ENCODE results near the gene NOL3.

NOL3 gene

DNA sequence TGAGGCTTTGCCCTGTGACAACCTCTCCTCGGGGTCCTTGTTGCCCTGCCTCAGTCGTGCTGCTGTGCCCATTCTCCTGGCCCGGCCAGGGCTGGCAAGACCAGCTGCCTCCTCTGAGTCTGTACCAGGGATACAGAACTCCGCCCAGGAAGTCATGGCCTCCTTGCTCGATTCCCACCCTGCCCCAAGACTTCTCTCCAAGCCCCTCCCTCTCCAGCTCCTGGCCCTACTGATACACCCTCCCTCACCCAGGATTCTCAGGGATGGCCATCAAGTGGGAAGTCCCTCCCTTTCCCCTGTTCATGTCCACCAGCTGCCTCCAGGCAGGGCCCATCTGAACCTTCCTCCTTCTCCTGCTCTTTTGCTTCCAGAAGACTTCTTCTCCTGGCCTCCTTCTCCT lies 45.4 kb downstream of the NOL3 start:
- H3K4me3 ChIP-seq (IDR thresholded peaks at IDR 0.05; ENCODE audit: insufficient read depth, low read depth, low read length), result no peak overlapping the region
- H3K4me2 ChIP-seq, result no peak overlapping the region
- H3K36me3 ChIP-seq (ENCODE audit: insufficient read depth), result no peaks in the 10 kb centered on the region
- TF ChIP-seq, protein P1, sequence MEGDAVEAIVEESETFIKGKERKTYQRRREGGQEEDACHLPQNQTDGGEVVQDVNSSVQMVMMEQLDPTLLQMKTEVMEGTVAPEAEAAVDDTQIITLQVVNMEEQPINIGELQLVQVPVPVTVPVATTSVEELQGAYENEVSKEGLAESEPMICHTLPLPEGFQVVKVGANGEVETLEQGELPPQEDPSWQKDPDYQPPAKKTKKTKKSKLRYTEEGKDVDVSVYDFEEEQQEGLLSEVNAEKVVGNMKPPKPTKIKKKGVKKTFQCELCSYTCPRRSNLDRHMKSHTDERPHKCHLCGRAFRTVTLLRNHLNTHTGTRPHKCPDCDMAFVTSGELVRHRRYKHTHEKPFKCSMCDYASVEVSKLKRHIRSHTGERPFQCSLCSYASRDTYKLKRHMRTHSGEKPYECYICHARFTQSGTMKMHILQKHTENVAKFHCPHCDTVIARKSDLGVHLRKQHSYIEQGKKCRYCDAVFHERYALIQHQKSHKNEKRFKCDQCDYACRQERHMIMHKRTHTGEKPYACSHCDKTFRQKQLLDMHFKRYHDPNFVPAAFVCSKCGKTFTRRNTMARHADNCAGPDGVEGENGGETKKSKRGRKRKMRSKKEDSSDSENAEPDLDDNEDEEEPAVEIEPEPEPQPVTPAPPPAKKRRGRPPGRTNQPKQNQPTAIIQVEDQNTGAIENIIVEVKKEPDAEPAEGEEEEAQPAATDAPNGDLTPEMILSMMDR (conservative IDR thresholded peaks at IDR 0.05; ENCODE audit: low read depth, low read length), result no peak
- H3K4me1 ChIP-seq (ENCODE audit: low read depth, poor library complexity, severe bottlenecking), result no peaks in the 10 kb centered on the region
- H2AFZ ChIP-seq (ENCODE audit: low read depth), result no peak overlapping the region
- no peaks in the 10 kb centered on the region for H4K20me1 ChIP-seq (ENCODE audit: insufficient read depth)
- no peak overlapping the region for H3K27ac ChIP-seq
- H3K27me3 ChIP-seq (ENCODE audit: insufficient read depth, low read depth), result no peaks in the 10 kb centered on the region
- no peaks in the 10 kb centered on the region for H3K79me2 ChIP-seq (ENCODE audit: insufficient read depth, low read depth)
- no peak overlapping the region for H3K9ac ChIP-seq

DNA sequence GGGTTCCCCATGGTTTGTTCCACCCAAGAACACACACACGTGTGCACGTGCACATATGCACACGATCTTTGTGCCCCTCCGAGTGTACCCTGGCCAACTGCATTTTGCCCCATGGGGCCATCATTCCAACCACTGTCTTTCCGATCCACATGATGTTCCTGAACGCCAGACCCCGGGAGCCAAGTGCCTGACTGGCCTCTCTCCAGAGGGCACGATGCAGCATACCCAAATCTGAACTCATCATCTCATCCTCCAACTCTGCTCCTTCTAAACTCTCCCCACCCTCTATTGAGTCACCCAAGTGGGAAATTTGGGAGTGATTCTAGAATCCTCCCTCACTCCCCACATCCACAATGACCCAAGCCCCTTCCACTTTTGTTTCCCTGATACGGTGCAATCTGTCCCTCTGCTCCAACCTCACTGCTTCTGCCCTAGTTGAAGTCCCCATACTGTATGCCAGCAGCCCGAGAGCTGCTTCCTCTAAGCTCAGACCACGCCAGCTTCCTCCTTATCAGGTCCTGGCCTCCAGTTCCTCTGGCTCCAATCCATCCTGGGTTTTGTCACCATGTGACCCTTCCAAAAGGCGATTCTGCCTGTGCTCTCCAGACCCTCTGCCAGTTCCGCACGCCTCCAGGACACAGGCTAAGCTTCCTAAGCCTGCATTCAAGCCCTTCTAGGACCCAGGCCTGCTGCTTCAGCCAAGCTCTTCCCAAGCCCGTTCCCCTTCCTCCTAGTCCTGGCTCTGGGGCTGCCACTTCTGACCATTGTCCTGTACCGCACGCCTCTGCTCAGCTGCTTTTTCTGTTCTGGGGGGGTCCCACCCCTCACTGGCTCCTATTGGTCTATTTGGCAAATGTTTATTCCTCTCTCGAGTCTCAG lies 46.5 kb downstream of the NOL3 start:
- no peaks in the 10 kb centered on the region for H4K20me1 ChIP-seq (ENCODE audit: insufficient read depth)
- H3K4me1 ChIP-seq (ENCODE audit: low read depth, poor library complexity, severe bottlenecking), result no peaks in the 10 kb centered on the region
- no peak overlapping the region for H3K4me2 ChIP-seq
- H3K27ac ChIP-seq, result no peak overlapping the region
- H3K4me3 ChIP-seq (IDR thresholded peaks at IDR 0.05; ENCODE audit: insufficient read depth, low read depth, low read length), result no peak overlapping the region
- H3K79me2 ChIP-seq (ENCODE audit: insufficient read depth, low read depth), result no peaks in the 10 kb centered on the region
- no peaks in the 10 kb centered on the region for H3K36me3 ChIP-seq (ENCODE audit: insufficient read depth)
- H3K9ac ChIP-seq, result no peak overlapping the region
- no peak overlapping the region for H2AFZ ChIP-seq (ENCODE audit: low read depth)
- H3K27me3 ChIP-seq (ENCODE audit: insufficient read depth, low read depth), result no peaks in the 10 kb centered on the region
- TF ChIP-seq, protein P1 (conservative IDR thresholded peaks at IDR 0.05; ENCODE audit: low read depth, low read length), result no peak

DNA sequence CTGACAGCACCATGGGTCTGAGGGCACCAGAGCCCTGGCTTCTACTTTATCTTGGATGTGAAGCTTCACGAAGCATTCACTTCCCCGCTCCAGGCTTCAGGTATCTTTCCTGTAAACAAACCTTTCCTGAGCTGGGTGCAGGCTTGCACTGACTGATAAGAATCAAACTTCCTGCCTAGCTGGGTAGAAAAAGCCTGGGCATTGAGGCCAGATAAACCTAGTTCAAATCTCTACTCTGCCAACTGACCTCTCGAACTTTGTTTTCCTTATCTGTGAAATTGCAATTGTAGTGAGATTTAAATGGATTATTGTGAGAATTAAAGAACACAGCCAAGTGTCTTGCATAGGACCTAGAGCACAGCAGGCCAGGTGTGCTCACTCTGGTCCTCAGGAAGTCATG lies 53.7 kb downstream of the NOL3 start:
- Histone ChIP-seq H3K27ac (no peak overlapping the region), H3K79me2 (ENCODE audit: insufficient read depth, low read depth) (peaks cover 16% of the 10 kb centered on the region), H3K36me3 (ENCODE audit: insufficient read depth) (no peaks in the 10 kb centered on the region), H2AFZ (ENCODE audit: low read depth) (no peak overlapping the region), H3K4me2 (no peak overlapping the region), H4K20me1 (ENCODE audit: insufficient read depth) (no peaks in the 10 kb centered on the region), H3K9ac (no peak overlapping the region), H3K27me3 (ENCODE audit: insufficient read depth, low read depth) (no peaks in the 10 kb centered on the region), H3K4me1 (ENCODE audit: low read depth, poor library complexity, severe bottlenecking) (peaks cover 10% of the 10 kb centered on the region), H3K4me3 (IDR thresholded peaks at IDR 0.05; ENCODE audit: insufficient read depth, low read depth, low read length) (no peak overlapping the region)
- TF ChIP-seq, protein P1 (conservative IDR thresholded peaks at IDR 0.05; ENCODE audit: low read depth, low read length), result no peak
